GM21576 (cell line): ENCODE measurements around the gene ASNSD1.
"Not testable (repeated sequence)": the region's sequence is repeated elsewhere in the genome, so short reads cannot be mapped to it uniquely, and the experiment has no call there.

Experiments
- ATAC-seq: cut with Tn5 transposase; IDR thresholded peaks from one replicate; pipeline ENCODE4 v1.9.1; 2021; ENCODE audit warnings: mild to moderate bottlenecking, moderate library complexity; ENCODE audit not compliant: unreplicated experiment

ASNSD1 gene

GRCh38 chr2:189641590-189641989, 19.7 kb upstream of the ASNSD1 start:
- no peak for ATAC-seq

- ATAC-seq: no peak
Measured at GRCh38 chr2:189646521-189646920, 14.7 kb upstream of the ASNSD1 start.

GRCh38 chr2:189648846-189649509, 12.3 kb upstream of the ASNSD1 start:
- no peak for ATAC-seq

- no peak for ATAC-seq
Measured at GRCh38 chr2:189651284-189651683, 10.0 kb upstream of the ASNSD1 start.

- ATAC-seq: not testable (repeated sequence)
Measured at GRCh38 chr2:189653464-189653863, 7.8 kb upstream of the ASNSD1 start.

- ATAC-seq: no peak
Measured at GRCh38 chr2:189654641-189655040, 6.6 kb upstream of the ASNSD1 start.

- ATAC-seq: peak; percentile 48
Measured at GRCh38 chr2:189657867-189658266, 3.4 kb upstream of the ASNSD1 start.

- no peak for ATAC-seq
Measured at GRCh38 chr2:189658306-189659212, 2.7 kb upstream of the ASNSD1 start.

- ATAC-seq: no peak
Measured at GRCh38 chr2:189659734-189660133, 1.5 kb upstream of the ASNSD1 start.

GRCh38 chr2:189660803-189661147, 484 bp upstream of the ASNSD1 start:
- no peak for ATAC-seq

- no peak for ATAC-seq
Measured at GRCh38 chr2:189661957-189662321, 680 bp downstream of the ASNSD1 start.

- ATAC-seq: no peak
Measured at GRCh38 chr2:189662669-189663226, 1.5 kb downstream of the ASNSD1 start.

GRCh38 chr2:189663319-189663718, 2.1 kb downstream of the ASNSD1 start:
- ATAC-seq: not testable (repeated sequence)

GRCh38 chr2:189669913-189670312, 8.7 kb downstream of the ASNSD1 start:
- no peak for ATAC-seq

GRCh38 chr2:189673661-189674373, 12.6 kb downstream of the ASNSD1 start:
- ATAC-seq: no peak

- peak; percentile 94 for ATAC-seq
Measured at GRCh38 chr2:189674374-189675112, 13.3 kb downstream of the ASNSD1 start, which contains the start of gene ANKAR. Gene ANKAR, plus strand, starts transcription at chr2:189674670. Its CDS starts 1,821 bp downstream, at chr2:189676491.

- no peak for ATAC-seq
Measured at GRCh38 chr2:189676471-189676870, 15.2 kb downstream of the ASNSD1 start.

GRCh38 chr2:189679226-189679625, 18.0 kb downstream of the ASNSD1 start:
- ATAC-seq: no peak

- no peak for ATAC-seq
Measured at GRCh38 chr2:189681203-189681602, 19.9 kb downstream of the ASNSD1 start.

GRCh38 chr2:189681903-189682302, 20.6 kb downstream of the ASNSD1 start:
- no peak for ATAC-seq

- ATAC-seq: no peak
Measured at GRCh38 chr2:189683348-189683747, 22.1 kb downstream of the ASNSD1 start.
